IMR-90 (cell line): Measurements from ENCODE around the gene CLEC14A. TPM values are rescaled to one million over a fixed set of nuclear protein-coding genes. Genes with fewer than 3 reads are reported as not detected.

Experiments used
- CTCF ChIP-seq: conservative IDR thresholded peaks from 2 replicates; pipeline ENCODE4 v1.5.1; 2012; ENCODE audit warnings: mild to moderate bottlenecking, low read depth, low read length, improper control_type of control experiment
- FOS ChIP-seq: fragments of 150-350 bp; IDR thresholded peaks from 2 replicates; pipeline ENCODE4 v1.6.1; 2016; ENCODE audit warnings: low read depth, low read length
- POLR2A ChIP-seq: IDR thresholded peaks from 2 replicates; pipeline ENCODE4 v1.6.1; 2012; ENCODE audit warnings: mild to moderate bottlenecking, low read depth, low read length
- RFX5 ChIP-seq: IDR thresholded peaks from 2 replicates; pipeline ENCODE4 v1.8.0; 2012; ENCODE audit warnings: low read depth, mild to moderate bottlenecking, low read length, moderate library complexity
- polyA plus RNA-seq, 3 experiments: library from polyadenylated mRNA; depleted of rRNA; stranded (reverse); fragments of >200 nt; gene quantifications; 2 replicates each; pipeline ENCODE4 v1.2.3, GENCODE V29; 2012; ENCODE audit warnings: low replicate concordance in 1 of 3
- total RNA-seq: library from RNA; depleted of rRNA; stranded (reverse); fragments of >200 nt; gene quantifications from 2 replicates; pipeline ENCODE4 v1.2.3, GENCODE V29; 2012

The CLEC14A gene
- total and polyA plus RNA-seq, 2 of the 4 experiments (the other 2 are of a cell fraction) = 3.0 to 6.2 TPM

GRCh38 chr14:38208618-38209562 is 47.0 kb downstream of the CLEC14A start (continued):
- TF ChIP-seq CTCF = peak; percentile 53
- no peak for TF ChIP-seq POLR2A
- no peak for TF ChIP-seq FOS
- no peak for TF ChIP-seq RFX5
